Suprapubic skin (tissue), 4 donors: ENCODE results near the gene PPP2R2B.

ENCODE experiments used
- POLR2A ChIP-seq, 2 donors: fragments of 450-650 bp; IDR thresholded peaks; one replicate each; pipeline ENCODE4 v1.6.1; 2017; ENCODE audit warnings: antibody characterized with exemption in 2 of 2, mild to moderate bottlenecking in 2 of 2, moderate library complexity in 2 of 2
- POLR2AphosphoS5 ChIP-seq, 3 donors: sonication (generic); formaldehyde crosslinking; IDR thresholded peaks; one replicate each; pipeline ENCODE4 v1.6.1; 2017; ENCODE audit warnings: antibody characterized with exemption in 3 of 3
- TF ChIP-seq, protein P1 (sequence below), 2 donors: fragments of 200-600 bp in 1 of 2; fragments of 450-650 bp in 1 of 2; sonication (generic) in 1 of 2; IDR thresholded peaks; one replicate each; pipeline ENCODE4 v1.5.1; 2016 to 2019; ENCODE audit warnings: antibody characterized with exemption in 2 of 2, mild to moderate bottlenecking in 1 of 2, moderate library complexity in 1 of 2

DNA sequence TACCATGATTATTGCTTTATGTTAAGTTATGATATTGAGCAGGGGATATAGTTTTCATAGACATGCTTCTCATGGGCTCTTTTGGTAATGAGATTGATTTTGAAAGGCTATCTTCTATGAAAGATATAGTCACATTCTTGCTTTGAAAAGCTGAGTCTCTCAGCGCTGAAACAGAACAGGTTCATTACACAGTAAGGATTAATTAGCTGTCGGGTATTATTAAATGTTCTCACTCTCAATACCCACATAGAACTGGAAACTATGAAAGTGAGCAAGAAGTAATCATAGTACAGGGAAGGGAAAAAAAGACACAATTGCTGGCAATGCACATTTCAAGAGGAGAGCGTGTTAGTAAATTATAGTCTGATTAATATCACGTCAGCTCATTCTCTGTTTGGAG, 190.9 kb downstream of the PPP2R2B start:
- TF ChIP-seq, protein P1, sequence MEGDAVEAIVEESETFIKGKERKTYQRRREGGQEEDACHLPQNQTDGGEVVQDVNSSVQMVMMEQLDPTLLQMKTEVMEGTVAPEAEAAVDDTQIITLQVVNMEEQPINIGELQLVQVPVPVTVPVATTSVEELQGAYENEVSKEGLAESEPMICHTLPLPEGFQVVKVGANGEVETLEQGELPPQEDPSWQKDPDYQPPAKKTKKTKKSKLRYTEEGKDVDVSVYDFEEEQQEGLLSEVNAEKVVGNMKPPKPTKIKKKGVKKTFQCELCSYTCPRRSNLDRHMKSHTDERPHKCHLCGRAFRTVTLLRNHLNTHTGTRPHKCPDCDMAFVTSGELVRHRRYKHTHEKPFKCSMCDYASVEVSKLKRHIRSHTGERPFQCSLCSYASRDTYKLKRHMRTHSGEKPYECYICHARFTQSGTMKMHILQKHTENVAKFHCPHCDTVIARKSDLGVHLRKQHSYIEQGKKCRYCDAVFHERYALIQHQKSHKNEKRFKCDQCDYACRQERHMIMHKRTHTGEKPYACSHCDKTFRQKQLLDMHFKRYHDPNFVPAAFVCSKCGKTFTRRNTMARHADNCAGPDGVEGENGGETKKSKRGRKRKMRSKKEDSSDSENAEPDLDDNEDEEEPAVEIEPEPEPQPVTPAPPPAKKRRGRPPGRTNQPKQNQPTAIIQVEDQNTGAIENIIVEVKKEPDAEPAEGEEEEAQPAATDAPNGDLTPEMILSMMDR (IDR thresholded peaks at IDR 0.05) = no peak
- TF ChIP-seq POLR2AphosphoS5 (IDR thresholded peaks at IDR 0.05) (no peak), POLR2A (IDR thresholded peaks at IDR 0.05) (no peak)
